ENCODE measurements around the gene LRP3.

DNA sequence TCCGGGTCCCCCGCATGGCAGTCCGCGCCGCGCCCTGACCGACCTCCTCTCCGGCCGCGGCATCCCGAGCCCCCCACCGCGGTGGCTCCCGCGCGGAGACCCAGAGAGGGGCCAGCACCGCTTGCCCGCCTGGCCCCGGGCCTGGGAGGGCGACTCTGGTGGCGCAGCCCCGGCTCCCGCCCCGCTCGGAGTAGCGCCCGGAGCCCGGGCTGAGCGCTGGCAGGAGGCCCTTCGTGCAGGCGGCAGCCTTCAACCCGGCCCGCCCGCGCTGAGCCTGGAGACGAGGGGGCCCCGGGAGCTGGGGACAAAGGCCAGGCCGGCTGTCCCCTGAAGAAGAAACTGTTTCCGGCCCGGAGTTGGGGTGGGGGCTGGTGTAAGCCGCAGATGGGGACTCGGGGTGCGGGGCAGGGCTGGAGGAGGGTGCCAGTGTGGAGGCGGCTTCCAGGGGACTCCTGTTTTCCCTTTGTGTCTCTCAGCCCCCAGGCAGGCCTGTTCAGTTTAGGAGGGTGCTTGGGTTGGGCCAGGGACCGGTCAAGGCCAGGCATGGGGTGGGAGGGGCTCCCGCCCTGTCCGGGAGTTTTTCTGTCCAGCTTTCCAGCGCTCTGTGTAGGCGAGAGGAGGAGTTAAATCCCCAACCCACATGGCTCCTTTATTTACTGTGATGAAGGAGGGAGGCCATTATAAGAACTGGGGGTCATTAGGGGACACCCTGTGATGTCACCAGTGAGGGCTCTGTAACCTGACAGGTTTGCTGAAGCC lies 935 bp downstream of the LRP3 start:
- TF ChIP-seq, protein P1, sequence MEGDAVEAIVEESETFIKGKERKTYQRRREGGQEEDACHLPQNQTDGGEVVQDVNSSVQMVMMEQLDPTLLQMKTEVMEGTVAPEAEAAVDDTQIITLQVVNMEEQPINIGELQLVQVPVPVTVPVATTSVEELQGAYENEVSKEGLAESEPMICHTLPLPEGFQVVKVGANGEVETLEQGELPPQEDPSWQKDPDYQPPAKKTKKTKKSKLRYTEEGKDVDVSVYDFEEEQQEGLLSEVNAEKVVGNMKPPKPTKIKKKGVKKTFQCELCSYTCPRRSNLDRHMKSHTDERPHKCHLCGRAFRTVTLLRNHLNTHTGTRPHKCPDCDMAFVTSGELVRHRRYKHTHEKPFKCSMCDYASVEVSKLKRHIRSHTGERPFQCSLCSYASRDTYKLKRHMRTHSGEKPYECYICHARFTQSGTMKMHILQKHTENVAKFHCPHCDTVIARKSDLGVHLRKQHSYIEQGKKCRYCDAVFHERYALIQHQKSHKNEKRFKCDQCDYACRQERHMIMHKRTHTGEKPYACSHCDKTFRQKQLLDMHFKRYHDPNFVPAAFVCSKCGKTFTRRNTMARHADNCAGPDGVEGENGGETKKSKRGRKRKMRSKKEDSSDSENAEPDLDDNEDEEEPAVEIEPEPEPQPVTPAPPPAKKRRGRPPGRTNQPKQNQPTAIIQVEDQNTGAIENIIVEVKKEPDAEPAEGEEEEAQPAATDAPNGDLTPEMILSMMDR (IDR thresholded peaks at IDR 0.05) = no peak
- no peak for TF ChIP-seq POLR2A (IDR thresholded peaks at IDR 0.05)
